Adrenal gland (tissue), 12 donors: ENCODE data around the gene TXLNB. TPM values are rescaled to one million over a fixed set of nuclear protein-coding genes. Genes with fewer than 3 reads are reported as not detected.

Experiments used
- DNase-seq, 7 donors: peaks; one replicate each; pipeline ENCODE4 v3.0.0-alpha.2; 2019 to 2020
- H3K27ac ChIP-seq, 5 donors: fragments of 200-600 bp; sonication (generic) in 4 of 5; 1 replicate in 3 of 5; 2 replicates in 2 of 5; pipeline versions ENCODE4 v1.5.1 to v1.8.0; 2016 to 2020; ENCODE audit warnings: mild to moderate bottlenecking in 1 of 5
- H3K27me3 ChIP-seq: fragments of 200-600 bp; 2 replicates; pipeline ENCODE4 v1.8.0; 2021
- H3K36me3 ChIP-seq, 2 donors: fragments of 200-600 bp; replicated peaks in 1 of 2; 1 replicate in 1 of 2; 2 replicates in 1 of 2; pipeline versions ENCODE4 v1.5.1 to v1.8.0; 2018 to 2022
- H3K4me1 ChIP-seq, 2 donors: fragments of 200-600 bp; replicated peaks in 1 of 2; 1 replicate in 1 of 2; 2 replicates in 1 of 2; pipeline versions ENCODE4 v1.5.1 to v1.8.0; 2018 to 2021
- H3K4me3 ChIP-seq, 4 donors: fragments of 200-600 bp; sonication (generic) in 3 of 4; one replicate each; pipeline ENCODE4 v1.5.1; 2016 to 2018
- H3K9me3 ChIP-seq, 3 donors: fragments of 200-600 bp; sonication (generic) in 1 of 3; replicated peaks in 1 of 3; 1 replicate in 2 of 3; 2 replicates in 1 of 3; pipeline versions ENCODE4 v1.5.1 to v1.8.0; 2016 to 2021
- POLR2A ChIP-seq, 2 donors: fragments of 450-650 bp; IDR thresholded peaks; one replicate each; pipeline ENCODE4 v1.6.1; 2017; ENCODE audit warnings: antibody characterized with exemption in 2 of 2, mild to moderate bottlenecking in 2 of 2, moderate library complexity in 1 of 2
- WGBS, 4 donors: extraction: QIAGEN DNeasy Blood & Tissue Kit in 2 of 4; methylation state at CpG; one replicate each; pipeline versions ENCODE4 v1.1.5 to v1.1.7; 2013 to 2017; 5-methylcytosine and 5-hydroxymethylcytosine counted together
- intact Hi-C, 2 donors: fragments of 100-400 bp; cut with DNase I; formaldehyde crosslinking; loops; one replicate each; pipeline versions ENCODE4 v1.14.1 to v1.15.0; 2022 to 2023
- polyA plus RNA-seq, 3 donors: library from polyadenylated mRNA; stranded (reverse); fragments of 200-250 nt in 2 of 3; fragments of 350-450 nt in 1 of 3; fragmentation: Illumina TruSeq in 1 of 3; extraction: RNeasy Lipid Tissue Mini Kit (QIAGEN cat#74804) in 1 of 3; gene quantifications; one replicate each; pipeline ENCODE4 v1.2.3, GENCODE V29; 2013 to 2014
- total RNA-seq, 9 donors: library from RNA; depleted of rRNA in 4 of 9; stranded (reverse); fragments of >200 nt in 4 of 9; fragments of 120-200 nt in 1 of 9; fragmentation: NEBNext Ultra II Directional in 1 of 9; extraction: Animal tissue kit (Norgen Biotek cat#: 25700) in 1 of 9; gene quantifications; one replicate each; pipeline versions ENCODE4 v1.1.0 to v1.2.4, GENCODE V29; 2013 to 2023
- TF ChIP-seq, protein P1 (sequence below), 6 experiments: fragments of 450-650 bp in 4 of 6; fragments of 200-600 bp in 2 of 6; sonication (generic) in 1 of 6; IDR thresholded peaks; 1 replicate in 5 of 6; 2 replicates in 1 of 6; pipeline versions ENCODE4 v1.5.1 to v1.8.0; 2016 to 2021; ENCODE audit warnings: antibody characterized with exemption in 6 of 6, mild to moderate bottlenecking in 2 of 6, moderate library complexity in 1 of 6
- donor health status: healthy with polysubstance abuse.
- donor health status: Bipolar disorder and iron deficiency.
- donor health status: DM: yes; HTN: yes; CAD: no.
- donor health status: DM: no; HTN: no; CAD: no.
- donor health status: DM: no; HTN: no; CAD: no.
- donor health status: DM: yes; HTN: yes; CAD: no.

Gene TXLNB
- total and polyA plus RNA-seq, 12 donors: 0.25 to 9.5 (median 2.2) TPM

DNA sequence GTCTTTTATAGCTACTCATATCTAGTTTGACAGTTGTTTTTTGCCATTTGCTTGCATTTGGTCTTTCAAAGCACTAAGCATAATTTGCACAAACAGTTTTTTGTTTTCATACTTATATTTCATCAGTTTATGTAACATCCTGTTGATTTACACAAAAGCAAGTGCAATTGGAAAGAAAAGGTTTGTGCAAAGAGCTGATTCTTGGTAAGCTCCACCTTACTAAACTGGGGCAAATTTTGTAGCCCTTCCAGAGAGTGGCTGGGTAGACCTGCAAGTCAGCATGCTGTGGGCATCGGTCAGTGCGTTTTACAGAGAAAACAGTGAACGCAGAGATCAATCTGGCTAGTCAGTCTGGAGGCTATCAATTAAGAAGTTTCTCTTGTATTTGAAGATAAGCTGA lies 34.5 kb downstream of the TXLNB start:
- Histone ChIP-seq H3K27ac (no peak overlapping the region), H3K27me3 (no peaks in the 10 kb centered on the region)

GRCh38 chr6:139256087-139256486 lies 35.7 kb downstream of the TXLNB start:
- H3K9me3 ChIP-seq: no peaks in the 10 kb centered on the region
- WGBS, 4 donors: 71 to 93% (median 79%) methylated on average over 3 of the region's 3 CpGs
- H3K4me1 ChIP-seq: peaks cover 10 to 13% of the 10 kb centered on the region in 2 donors
- no peaks in the 10 kb centered on the region for H3K36me3 ChIP-seq
- H3K27ac ChIP-seq: no peak overlapping the region
- TF ChIP-seq, protein P1, sequence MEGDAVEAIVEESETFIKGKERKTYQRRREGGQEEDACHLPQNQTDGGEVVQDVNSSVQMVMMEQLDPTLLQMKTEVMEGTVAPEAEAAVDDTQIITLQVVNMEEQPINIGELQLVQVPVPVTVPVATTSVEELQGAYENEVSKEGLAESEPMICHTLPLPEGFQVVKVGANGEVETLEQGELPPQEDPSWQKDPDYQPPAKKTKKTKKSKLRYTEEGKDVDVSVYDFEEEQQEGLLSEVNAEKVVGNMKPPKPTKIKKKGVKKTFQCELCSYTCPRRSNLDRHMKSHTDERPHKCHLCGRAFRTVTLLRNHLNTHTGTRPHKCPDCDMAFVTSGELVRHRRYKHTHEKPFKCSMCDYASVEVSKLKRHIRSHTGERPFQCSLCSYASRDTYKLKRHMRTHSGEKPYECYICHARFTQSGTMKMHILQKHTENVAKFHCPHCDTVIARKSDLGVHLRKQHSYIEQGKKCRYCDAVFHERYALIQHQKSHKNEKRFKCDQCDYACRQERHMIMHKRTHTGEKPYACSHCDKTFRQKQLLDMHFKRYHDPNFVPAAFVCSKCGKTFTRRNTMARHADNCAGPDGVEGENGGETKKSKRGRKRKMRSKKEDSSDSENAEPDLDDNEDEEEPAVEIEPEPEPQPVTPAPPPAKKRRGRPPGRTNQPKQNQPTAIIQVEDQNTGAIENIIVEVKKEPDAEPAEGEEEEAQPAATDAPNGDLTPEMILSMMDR (IDR thresholded peaks at IDR 0.05): no peak
- TF ChIP-seq POLR2A (IDR thresholded peaks at IDR 0.05): no peak
- H3K27me3 ChIP-seq: no peaks in the 10 kb centered on the region
- DNase-seq: no peak
- no peak overlapping the region for H3K4me3 ChIP-seq
- intact Hi-C loops: no loop called here

More for the DNA sequence above, 34.5 kb downstream of the TXLNB start:
- TF ChIP-seq POLR2A (IDR thresholded peaks at IDR 0.05): no peak
- TF ChIP-seq, protein P1 (IDR thresholded peaks at IDR 0.05): no peak
- DNase-seq: no peak
- 85 to 90% (median 89%) methylated on average over 3 of the region's 3 CpGs for WGBS, 4 donors
- peaks cover 0 to 1% of the 10 kb centered on the region in 2 donors for H3K4me1 ChIP-seq
- H3K4me3 ChIP-seq: no peak overlapping the region
- no peaks in the 10 kb centered on the region for H3K36me3 ChIP-seq
- intact Hi-C loops: no loop called here
- no peaks in the 10 kb centered on the region for H3K9me3 ChIP-seq

- WGBS, 4 donors: 88 to 94% (median 92%) methylated on average over 2 of the region's 2 CpGs
- TF ChIP-seq POLR2A (IDR thresholded peaks at IDR 0.05): no peak
- TF ChIP-seq, protein P1 (IDR thresholded peaks at IDR 0.05): no peak
- Histone ChIP-seq H3K27ac (no peak overlapping the region), H3K4me1 (peaks cover 10 to 19% of the 10 kb centered on the region in 2 donors), H3K9me3 (no peaks in the 10 kb centered on the region), H3K4me3 (no peak overlapping the region), H3K36me3 (no peaks in the 10 kb centered on the region), H3K27me3 (no peaks in the 10 kb centered on the region)
- no peak for DNase-seq
- intact Hi-C loops: no loop called here
Measured at GRCh38 chr6:139254196-139254595, 37.6 kb downstream of the TXLNB start.

GRCh38 chr6:139253656-139254055 lies 38.1 kb downstream of the TXLNB start:
- Histone ChIP-seq H3K27me3 (no peaks in the 10 kb centered on the region), H3K36me3 (no peaks in the 10 kb centered on the region), H3K27ac (no peak overlapping the region), H3K4me1 (peaks cover 10 to 19% of the 10 kb centered on the region in 2 donors), H3K9me3 (no peaks in the 10 kb centered on the region), H3K4me3 (no peak overlapping the region)
- intact Hi-C loops: no loop called here
- DNase-seq: no peak
- WGBS, 4 donors: 81 to 87% (median 84%) methylated on average over 2 of the region's 2 CpGs
- TF ChIP-seq POLR2A (IDR thresholded peaks at IDR 0.05): no peak
- TF ChIP-seq, protein P1 (IDR thresholded peaks at IDR 0.05): no peak
